HepG2 (cell line): ENCODE data around the gene ARMC10. TPM values are rescaled to one million over a fixed set of nuclear protein-coding genes. Genes with fewer than 3 reads are reported as not detected.

Source experiments
- ATAC-seq: fragments of 200-7000 bp; cut with Tn5 transposase; 3 replicates; pipeline ENCODE4 v1.9.1; 2020; ENCODE audit warnings: mild to moderate bottlenecking, moderate library complexity
- BruUV-seq: library from RNA; stranded (reverse); fragments of 400-500 nt; replicated peaks from 2 replicates; lab custom pipeline; 2021; lab: Mats Ljungman, UMichigan
- CTCF ChIA-PET: fragments of 300-600 bp; formaldehyde crosslinking; extraction: SDS; loops from one replicate; lab custom pipeline; 2021; ENCODE audit warnings: low total read pairs, inconsistent platforms, low intra/inter-chr PET ratio; lab: Yijun Ruan, JAX
- POLR2A ChIA-PET: fragments of 350-600 bp; sonication (Branson Sonifier 250); formaldehyde crosslinking; loops from one replicate; lab custom pipeline; 2020; ENCODE audit warnings: antibody characterized with exemption, inconsistent platforms; lab: Yijun Ruan, JAX
- DNase-seq: peaks from one replicate; pipeline ENCODE4 v3.0.0-alpha.2; 2015; ENCODE audit warnings: low spot score
- FAIRE-seq: peaks from 3 replicates; lab custom pipeline; 2011; peaks lifted over from hg19 to GRCh38; lab: Jason Lieb, UNC
- H2AFZ ChIP-seq: one replicate; pipeline ENCODE4 v1.6.1; 2011; ENCODE audit warnings: low read length, inconsistent platforms
- H3K27ac ChIP-seq: fragments of 300-600 bp; 3 replicates; pipeline ENCODE4 v1.8.0; 2011; ENCODE audit warnings: mixed run types, mild to moderate bottlenecking, mixed read lengths, low read length, inconsistent platforms; ENCODE audit not compliant: insufficient read depth; ENCODE audit errors: extremely low read length
- H3K27me3 ChIP-seq, 2 experiments: fragments of 200-600 bp in 1 of 2; 2 replicates in 1 of 2; 3 replicates in 1 of 2; pipeline versions ENCODE4 v1.6.0 to v1.8.0; 2011; ENCODE audit warnings: low read length in 2 of 2, mild to moderate bottlenecking in 2 of 2, moderate library complexity in 2 of 2, inconsistent platforms in 1 of 2; ENCODE audit not compliant: insufficient read depth in 2 of 2, control insufficient read depth in 1 of 2
- H3K36me3 ChIP-seq, 2 experiments: fragments of 200-600 bp in 1 of 2; replicated peaks in 1 of 2; 2 replicates in 1 of 2; 3 replicates in 1 of 2; pipeline versions ENCODE4 v1.5.1 to v1.8.0; 2011; ENCODE audit warnings: low read length in 2 of 2, inconsistent platforms in 1 of 2; ENCODE audit not compliant: insufficient read depth in 2 of 2, control insufficient read depth in 1 of 2
- H3K4me1 ChIP-seq: 2 replicates; pipeline ENCODE4 v1.5.1; 2012; ENCODE audit warnings: low read length, inconsistent platforms; ENCODE audit not compliant: insufficient read depth
- H3K4me2 ChIP-seq: 2 replicates; pipeline ENCODE4 v1.6.0; 2011; ENCODE audit warnings: low read depth, low read length, inconsistent platforms
- H3K4me3 ChIP-seq, 3 experiments: fragments of 200-600 bp in 1 of 3; sonication (generic), shearing (Covaris generic) in 1 of 3; replicated peaks in 1 of 3; 2 replicates each; pipeline ENCODE4 v1.5.1; 2011 to 2016; ENCODE audit warnings: low read length in 3 of 3, inconsistent platforms in 2 of 3, low read depth in 2 of 3, mild to moderate bottlenecking in 2 of 3, control low read depth in 1 of 3, mixed read lengths in 1 of 3; ENCODE audit not compliant: insufficient read depth in 1 of 3
- H3K79me2 ChIP-seq: one replicate; pipeline ENCODE4 v1.6.1; 2011; ENCODE audit warnings: low read length, inconsistent platforms; ENCODE audit not compliant: insufficient read depth
- H3K9ac ChIP-seq: 2 replicates; pipeline ENCODE4 v1.6.0; 2011; ENCODE audit warnings: mild to moderate bottlenecking, low read depth, low read length, inconsistent platforms; ENCODE audit not compliant: insufficient read depth
- H3K9me3 ChIP-seq: 2 replicates; pipeline ENCODE4 v1.5.1; 2012; ENCODE audit warnings: mild to moderate bottlenecking, low read length
- H4K20me1 ChIP-seq: 2 replicates; pipeline ENCODE4 v1.6.0; 2011; ENCODE audit warnings: inconsistent platforms, mild to moderate bottlenecking, low read length, moderate library complexity; ENCODE audit not compliant: insufficient read depth
- HHEX ChIP-seq: IDR thresholded peaks from 2 replicates; pipeline ENCODE4 v1.6.1; 2016; ENCODE audit warnings: control low read depth
- ZNF274 ChIP-seq: sonication (generic); formaldehyde crosslinking; IDR thresholded peaks from 2 replicates; pipeline ENCODE4 v1.5.1; 2020; ENCODE audit warnings: mild to moderate bottlenecking, missing genetic modification reagents
- ZNF773 ChIP-seq: sonication (generic); formaldehyde crosslinking; IDR thresholded peaks from 2 replicates; pipeline ENCODE4 v1.4.0; 2020; ENCODE audit warnings: missing genetic modification reagents, borderline replicate concordance
- WGBS: methylation state at CpG from one replicate; pipeline ENCODE4 v1.1.6; 2017; ENCODE audit warnings: low lambda C conversion rate; 5-methylcytosine and 5-hydroxymethylcytosine counted together
- in situ Hi-C: cut with HindIII; loops from 2 replicates; pipeline ENCODE4 v1.10.0; 2017; ENCODE audit warnings: low pct_unique_long_range_greater_than_20kb; ENCODE audit not compliant: extremely low pct_ligation_motif_present
- intact Hi-C: fragments of 100-400 bp; cut with micrococcal nuclease; formaldehyde crosslinking; loops from one replicate; pipeline ENCODE4 v1.10.0; 2022; ENCODE audit not compliant: unreplicated experiment
- polyA plus RNA-seq, 8 experiments: library from polyadenylated mRNA; depleted of rRNA in 3 of 8; stranded (reverse) in 7 of 8; unstranded in 1 of 8; fragments of >200 nt; fragmentation: Illumina TruSeq in 4 of 8; extraction: Trizol in 4 of 8; gene quantifications; 2 replicates each; pipeline versions ENCODE4 v1.2.1 to v1.2.3, GENCODE V29; 2011 to 2016; ENCODE audit warnings: low read depth in 4 of 8, missing spikeins in 1 of 8, mixed read lengths in 1 of 8; ENCODE audit not compliant: insufficient read depth in 1 of 8
- total RNA-seq, 5 experiments: library from RNA; depleted of rRNA; stranded (reverse); fragments of >200 nt; fragmentation: Illumina TruSeq; extraction: Trizol; gene quantifications; 2 replicates each; pipeline ENCODE4 v1.2.3, GENCODE V29; 2016; ENCODE audit warnings: low read depth in 1 of 5
- TF ChIP-seq, protein P1 (sequence below): sonication (generic); formaldehyde crosslinking; IDR thresholded peaks from 2 replicates; pipeline ENCODE4 v1.5.0; 2020; ENCODE audit warnings: missing genetic modification reagents
- TF ChIP-seq, protein P2 (sequence below): sonication (generic); formaldehyde crosslinking; IDR thresholded peaks from 2 replicates; pipeline ENCODE4 v1.4.0; 2020; ENCODE audit warnings: missing genetic modification reagents

The ARMC10 gene
- total and polyA plus RNA-seq, 2 of the 13 experiments (the other 11 are each of a cell fraction or from before 2014, with no cell fraction given): 11.3 to 23.7 TPM

DNA sequence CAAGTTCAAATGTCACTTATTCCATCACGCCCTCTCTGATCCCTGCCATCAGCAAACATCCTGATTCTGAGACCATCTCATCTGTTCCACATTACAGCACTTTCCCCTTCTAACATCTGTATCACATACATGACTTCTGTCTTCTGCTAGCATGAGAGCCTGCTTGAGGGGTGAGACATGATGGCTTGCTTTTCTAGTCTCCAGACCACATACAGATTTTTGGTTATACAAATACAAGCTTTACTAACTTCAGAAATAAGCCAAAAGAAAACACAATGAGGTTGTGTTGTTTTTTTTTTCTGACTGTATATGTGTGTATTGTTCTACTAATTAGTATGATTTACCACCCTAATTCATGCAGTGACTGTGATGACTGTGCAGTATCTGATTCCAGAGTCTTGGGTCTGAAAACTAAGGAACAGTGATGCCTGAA lies 39.7 kb downstream of the ARMC10 start:
- FAIRE-seq: no peak
- no peaks in the 10 kb centered on the region for H4K20me1 ChIP-seq
- in situ Hi-C loops (no loop called here), intact Hi-C loops (no loop called here)
- no peak for DNase-seq
- ATAC-seq: no peak
- no peak overlapping the region for H3K4me3 ChIP-seq
- CTCF ChIA-PET: no interaction called here
- no peaks in the 10 kb centered on the region for H3K27me3 ChIP-seq
- peaks cover 1 to 3% of the 10 kb centered on the region in 2 experiments; a peak in 4 of 5 replicates for H3K36me3 ChIP-seq
- H3K9me3 ChIP-seq: no peaks in the 10 kb centered on the region
- H3K79me2 ChIP-seq: no peaks in the 10 kb centered on the region
- no peak overlapping the region for H3K27ac ChIP-seq
- no peak overlapping the region for H3K9ac ChIP-seq
- no peak overlapping the region for H3K4me2 ChIP-seq
- H3K4me1 ChIP-seq: no peaks in the 10 kb centered on the region
- TF ChIP-seq, protein P1, sequence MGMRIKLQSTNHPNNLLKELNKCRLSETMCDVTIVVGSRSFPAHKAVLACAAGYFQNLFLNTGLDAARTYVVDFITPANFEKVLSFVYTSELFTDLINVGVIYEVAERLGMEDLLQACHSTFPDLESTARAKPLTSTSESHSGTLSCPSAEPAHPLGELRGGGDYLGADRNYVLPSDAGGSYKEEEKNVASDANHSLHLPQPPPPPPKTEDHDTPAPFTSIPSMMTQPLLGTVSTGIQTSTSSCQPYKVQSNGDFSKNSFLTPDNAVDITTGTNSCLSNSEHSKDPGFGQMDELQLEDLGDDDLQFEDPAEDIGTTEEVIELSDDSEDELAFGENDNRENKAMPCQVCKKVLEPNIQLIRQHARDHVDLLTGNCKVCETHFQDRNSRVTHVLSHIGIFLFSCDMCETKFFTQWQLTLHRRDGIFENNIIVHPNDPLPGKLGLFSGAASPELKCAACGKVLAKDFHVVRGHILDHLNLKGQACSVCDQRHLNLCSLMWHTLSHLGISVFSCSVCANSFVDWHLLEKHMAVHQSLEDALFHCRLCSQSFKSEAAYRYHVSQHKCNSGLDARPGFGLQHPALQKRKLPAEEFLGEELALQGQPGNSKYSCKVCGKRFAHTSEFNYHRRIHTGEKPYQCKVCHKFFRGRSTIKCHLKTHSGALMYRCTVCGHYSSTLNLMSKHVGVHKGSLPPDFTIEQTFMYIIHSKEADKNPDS (CRISPR knock-in tag): no peak
- TF ChIP-seq, protein P2, sequence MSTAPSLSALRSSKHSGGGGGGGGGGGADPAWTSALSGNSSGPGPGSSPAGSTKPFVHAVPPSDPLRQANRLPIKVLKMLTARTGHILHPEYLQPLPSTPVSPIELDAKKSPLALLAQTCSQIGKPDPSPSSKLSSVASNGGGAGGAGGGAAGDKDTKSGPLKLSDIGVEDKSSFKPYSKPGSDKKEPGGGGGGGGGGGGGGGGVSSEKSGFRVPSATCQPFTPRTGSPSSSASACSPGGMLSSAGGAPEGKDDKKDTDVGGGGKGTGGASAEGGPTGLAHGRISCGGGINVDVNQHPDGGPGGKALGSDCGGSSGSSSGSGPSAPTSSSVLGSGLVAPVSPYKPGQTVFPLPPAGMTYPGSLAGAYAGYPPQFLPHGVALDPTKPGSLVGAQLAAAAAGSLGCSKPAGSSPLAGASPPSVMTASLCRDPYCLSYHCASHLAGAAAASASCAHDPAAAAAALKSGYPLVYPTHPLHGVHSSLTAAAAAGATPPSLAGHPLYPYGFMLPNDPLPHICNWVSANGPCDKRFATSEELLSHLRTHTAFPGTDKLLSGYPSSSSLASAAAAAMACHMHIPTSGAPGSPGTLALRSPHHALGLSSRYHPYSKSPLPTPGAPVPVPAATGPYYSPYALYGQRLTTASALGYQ: no peak
- TF ChIP-seq ZNF274 (CRISPR knock-in tag) (no peak), ZNF773 (no peak), HHEX (CRISPR knock-in tag) (no peak)
- TF ChIP-seq, all 625 proteins: peak for 0
- no TSS peak for BruUV-seq
- POLR2A ChIA-PET: no interaction called here
- no peak overlapping the region for H2AFZ ChIP-seq
- WGBS: 94% methylated on average over 1 of the region's 1 CpG
